Kidney (tissue), 22 donors: ENCODE data around the gene PIGS. TPM values are rescaled to one million over a fixed set of nuclear protein-coding genes. Genes with fewer than 3 reads are reported as not detected.
A peak's percentile ranks its signal among the peaks of the same experiment; 100 is the strongest.

ENCODE experiments used
- DNase-seq, 5 donors: peaks; one replicate each; pipeline ENCODE4 v3.0.0-alpha.2; 2013 to 2020
- FAIRE-seq: peaks from 2 replicates; lab custom pipeline; 2012; peaks lifted over from hg19 to GRCh38; lab: Jason Lieb, UNC
- H3K27ac ChIP-seq, 2 donors: one replicate each; pipeline ENCODE4 v1.7.0; 2013; ENCODE audit warnings: low read depth in 2 of 2, low read length in 2 of 2, inconsistent platforms in 1 of 2
- H3K27me3 ChIP-seq: one replicate; pipeline ENCODE4 v1.7.1; 2013; ENCODE audit warnings: low read length, inconsistent platforms; ENCODE audit not compliant: control insufficient read depth, insufficient read depth
- H3K36me3 ChIP-seq, 3 donors: one replicate each; pipeline versions ENCODE4 v1.7.0 to v1.7.1; 2013; ENCODE audit warnings: low read length in 3 of 3, control low read depth in 1 of 3, inconsistent platforms in 1 of 3; ENCODE audit not compliant: insufficient read depth in 3 of 3, control insufficient read depth in 2 of 3
- H3K4me1 ChIP-seq, 3 donors: one replicate each; pipeline versions ENCODE4 v1.7.0 to v1.7.1; 2013; ENCODE audit warnings: low read length in 3 of 3, inconsistent platforms in 1 of 3, low read depth in 1 of 3; ENCODE audit not compliant: control insufficient read depth in 2 of 3, insufficient read depth in 2 of 3
- H3K4me3 ChIP-seq, 3 donors: one replicate each; pipeline versions ENCODE4 v1.7.0 to v1.8.1; 2013; ENCODE audit warnings: low read length in 3 of 3, control low read depth in 1 of 3, inconsistent platforms in 1 of 3
- H3K9ac ChIP-seq, 3 donors: one replicate each; pipeline versions ENCODE4 v1.7.0 to v1.7.1; 2013; ENCODE audit warnings: low read length in 3 of 3, control low read depth in 1 of 3, inconsistent platforms in 1 of 3
- H3K9me3 ChIP-seq, 3 donors: one replicate each; pipeline versions ENCODE4 v1.7.0 to v1.7.1; 2013; ENCODE audit warnings: low read length in 3 of 3, control low read depth in 1 of 3, inconsistent platforms in 1 of 3; ENCODE audit not compliant: control insufficient read depth in 2 of 3, insufficient read depth in 1 of 3
- intact Hi-C: fragments of 100-400 bp; cut with DNase I; formaldehyde crosslinking; loops from one replicate; pipeline ENCODE4 v1.11.1; 2022
- long read RNA-seq, 10 donors: library from polyadenylated mRNA in 1 of 10; unstranded in 1 of 10; transcript quantifications; one replicate each; pipeline ENCODE4 v2.0.0 and lab custom pipeline, GENCODE V29; 2021 to 2026
- polyA plus RNA-seq: library from polyadenylated mRNA; stranded (reverse); fragments of 350-450 nt; fragmentation: Illumina TruSeq; extraction: RNeasy Lipid Tissue Mini Kit (QIAGEN cat#74804); gene quantifications from one replicate; pipeline ENCODE4 v1.2.3, GENCODE V29; 2014; ENCODE audit warnings: low read depth, low replicate concordance; ENCODE audit not compliant: insufficient read depth
- total RNA-seq: library from RNA; stranded (reverse); fragmentation: NEBNext Ultra II Directional; extraction: Animal tissue kit (Norgen Biotek cat#: 25700); gene quantifications from one replicate; pipeline ENCODE4 v1.2.1, GENCODE V29; 2021
- TF ChIP-seq, protein P1 (sequence below): IDR thresholded peaks from 3 replicates; pipeline ENCODE4 v1.5.1; 2012; ENCODE audit warnings: mild to moderate bottlenecking, moderate library complexity, borderline replicate concordance; ENCODE audit not compliant: insufficient read depth; ENCODE audit errors: extremely low read depth
- donor health status: control.
- donor health status: control.
- donor health status: control.
- donor health status: control.
- donor health status: control.
- donor health status: DM: yes; HTN: yes; CAD: no.
- donor health status: Normal renal cell carcinoma (clear cell type).

The PIGS gene
- total RNA-seq (75.0 TPM), polyA plus RNA-seq (60.6 TPM)
- long read RNA-seq, donor 1, transcript PIGS-202 (12 exons, 2,877 nt): major isoform, 10 of 14 reads
- long read RNA-seq, donor 1, partial matches to known transcripts: 0 of 14 reads
- long read RNA-seq, donor 1, other reads (novel, unspliced or antisense): 0 of 14 reads
- long read RNA-seq, donor 2, transcript PIGS-202 (12 exons, 2,877 nt): major isoform, 13 of 21 reads
- long read RNA-seq, donor 2, partial matches to known transcripts: 0 of 21 reads
- long read RNA-seq, donor 2, other reads (novel, unspliced or antisense): 0 of 21 reads
- long read RNA-seq, donor 3, transcript PIGS-202 (12 exons, 2,877 nt): major isoform, 20 of 28 reads
- long read RNA-seq, donor 3, partial matches to known transcripts: 0 of 28 reads
- long read RNA-seq, donor 3, other reads (novel, unspliced or antisense): 0 of 28 reads
- long read RNA-seq, donor 4, transcript PIGS-202 (12 exons, 2,877 nt): major isoform, 12 of 24 reads
- long read RNA-seq, donor 4, transcript PIGS-203 (11 exons, 2,815 nt): minor isoform, 8 of 24 reads
- long read RNA-seq, donor 4, partial matches to known transcripts: 0 of 24 reads
- long read RNA-seq, donor 4, other reads (novel, unspliced or antisense): 0 of 24 reads
- long read RNA-seq, donor 5, partial matches to known transcripts: 0 of 1 reads
- long read RNA-seq, donor 5, other reads (novel, unspliced or antisense): 0 of 1 reads
- long read RNA-seq, donor 6, transcript PIGS-202 (12 exons, 2,877 nt): major isoform, 7 of 11 reads
- long read RNA-seq, donor 6, partial matches to known transcripts: 0 of 11 reads
- long read RNA-seq, donor 6, other reads (novel, unspliced or antisense): 0 of 11 reads
- long read RNA-seq, donor 7, transcript PIGS-202 (12 exons, 2,877 nt): major isoform, 44 of 88 reads
- long read RNA-seq, donor 7, transcript PIGS-203 (11 exons, 2,815 nt): minor isoform, 7 of 88 reads
- long read RNA-seq, donor 7, partial matches to known transcripts: 31 of 88 reads
- long read RNA-seq, donor 7, other reads (novel, unspliced or antisense): 4 of 88 reads
- long read RNA-seq, donor 8, transcript PIGS-202 (12 exons, 2,877 nt): major isoform, 8 of 16 reads
- long read RNA-seq, donor 8, partial matches to known transcripts: 0 of 16 reads
- long read RNA-seq, donor 8, other reads (novel, unspliced or antisense): 0 of 16 reads
- long read RNA-seq, donor 9, partial matches to known transcripts: 14 of 21 reads
- long read RNA-seq, donor 9, other reads (novel, unspliced or antisense): 0 of 21 reads
- long read RNA-seq, donor 10, transcript PIGS-202 (12 exons, 2,877 nt): major isoform, 10 of 19 reads
- long read RNA-seq, donor 10, partial matches to known transcripts: 5 of 19 reads
- long read RNA-seq, donor 10, other reads (novel, unspliced or antisense): 0 of 19 reads

DNA sequence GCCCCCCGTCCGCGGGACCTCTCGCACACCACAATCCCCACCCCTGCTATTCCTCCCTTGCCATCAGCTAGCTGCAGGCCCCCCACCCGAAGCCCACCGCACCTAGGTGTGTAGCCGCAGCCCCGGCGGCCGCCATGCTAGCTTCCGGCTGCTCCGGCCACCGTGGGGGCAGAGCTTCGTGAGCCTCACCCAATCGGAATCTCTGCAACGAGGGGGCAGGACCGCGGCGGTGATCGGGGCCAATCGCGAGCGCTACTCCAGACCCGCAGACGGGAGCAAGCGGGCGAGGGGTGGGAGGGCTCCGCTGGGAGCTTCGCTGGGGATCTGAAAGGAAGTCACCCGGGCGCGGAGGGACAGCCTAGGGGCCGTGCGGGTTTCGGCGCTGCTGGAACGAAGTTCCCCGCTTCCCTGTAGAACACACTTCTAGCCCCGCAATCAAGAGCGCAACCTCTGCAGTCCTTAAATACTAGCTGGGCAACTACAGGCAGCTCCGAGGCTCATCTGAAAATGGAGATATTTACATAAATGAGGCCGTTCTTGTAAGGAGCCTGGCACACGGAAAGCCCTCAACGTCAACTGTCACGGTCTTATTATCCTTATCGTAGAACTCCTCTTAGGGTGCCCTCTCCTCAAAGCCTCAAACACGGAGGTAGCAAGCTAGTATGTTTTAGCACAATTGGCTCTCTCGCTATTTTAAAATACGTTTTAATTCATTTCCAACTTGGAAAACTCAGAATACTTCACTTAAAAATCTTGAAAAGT lies at the start of gene PIGS:
Gene PIGS, minus strand, starts transcription at position 164 of the 762 bp plus-strand sequence. Its CDS starts 28 bp downstream, at position 136.
- TF ChIP-seq, protein P1, sequence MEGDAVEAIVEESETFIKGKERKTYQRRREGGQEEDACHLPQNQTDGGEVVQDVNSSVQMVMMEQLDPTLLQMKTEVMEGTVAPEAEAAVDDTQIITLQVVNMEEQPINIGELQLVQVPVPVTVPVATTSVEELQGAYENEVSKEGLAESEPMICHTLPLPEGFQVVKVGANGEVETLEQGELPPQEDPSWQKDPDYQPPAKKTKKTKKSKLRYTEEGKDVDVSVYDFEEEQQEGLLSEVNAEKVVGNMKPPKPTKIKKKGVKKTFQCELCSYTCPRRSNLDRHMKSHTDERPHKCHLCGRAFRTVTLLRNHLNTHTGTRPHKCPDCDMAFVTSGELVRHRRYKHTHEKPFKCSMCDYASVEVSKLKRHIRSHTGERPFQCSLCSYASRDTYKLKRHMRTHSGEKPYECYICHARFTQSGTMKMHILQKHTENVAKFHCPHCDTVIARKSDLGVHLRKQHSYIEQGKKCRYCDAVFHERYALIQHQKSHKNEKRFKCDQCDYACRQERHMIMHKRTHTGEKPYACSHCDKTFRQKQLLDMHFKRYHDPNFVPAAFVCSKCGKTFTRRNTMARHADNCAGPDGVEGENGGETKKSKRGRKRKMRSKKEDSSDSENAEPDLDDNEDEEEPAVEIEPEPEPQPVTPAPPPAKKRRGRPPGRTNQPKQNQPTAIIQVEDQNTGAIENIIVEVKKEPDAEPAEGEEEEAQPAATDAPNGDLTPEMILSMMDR: no peak
- H3K4me1 ChIP-seq: peaks cover 0 to 9% (median 5%) of the 10 kb centered on the region in 3 donors
- FAIRE-seq: no peak
- H3K9ac ChIP-seq: peak within 1 kb of the TSS; percentile 76 to 79 (median 78)
- no peaks in the 10 kb centered on the region for H3K36me3 ChIP-seq
- H3K27ac ChIP-seq: peak within 1 kb of the TSS; percentile 65 to 69
- H3K4me3 ChIP-seq: peak within 1 kb of the TSS; percentile 79 to 93 (median 87)
- intact Hi-C loops: no loop called here
- DNase-seq: peak; percentile 95 to 98 (median 95)
- no peaks in the 10 kb centered on the region for H3K9me3 ChIP-seq
- no peaks in the 10 kb centered on the region for H3K27me3 ChIP-seq

DNA sequence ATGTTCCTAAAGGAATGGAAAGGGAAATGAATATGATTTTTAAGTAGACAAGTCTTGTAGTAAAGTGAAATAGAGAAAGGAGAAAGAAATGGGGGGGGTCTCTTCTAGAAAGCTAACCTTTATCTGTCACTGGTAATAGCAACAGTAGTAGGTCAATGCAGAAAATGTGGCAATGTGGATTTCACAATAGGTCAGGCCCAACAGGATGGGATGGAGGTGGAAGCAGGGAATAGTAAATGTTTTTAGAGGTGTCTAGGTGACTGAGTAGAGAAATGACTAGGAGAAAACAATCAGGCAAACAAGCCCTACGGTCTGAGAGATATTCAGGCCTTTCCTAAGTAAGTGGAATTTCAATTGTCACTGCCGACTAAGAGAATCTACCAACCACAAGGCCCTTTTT lies 48.7 kb upstream of the PIGS start:
- FAIRE-seq: no peak
- DNase-seq: no peak
- Histone ChIP-seq H3K27me3 (no peaks in the 10 kb centered on the region), H3K36me3 (peaks cover 27 to 80% (median 55%) of the 10 kb centered on the region in 3 donors), H3K9me3 (no peaks in the 10 kb centered on the region), H3K9ac (no peak overlapping the region), H3K27ac (no peak overlapping the region), H3K4me3 (no peak overlapping the region), H3K4me1 (no peaks in the 10 kb centered on the region)
- intact Hi-C loops: no loop called here
- TF ChIP-seq, protein P1: no peak

DNA sequence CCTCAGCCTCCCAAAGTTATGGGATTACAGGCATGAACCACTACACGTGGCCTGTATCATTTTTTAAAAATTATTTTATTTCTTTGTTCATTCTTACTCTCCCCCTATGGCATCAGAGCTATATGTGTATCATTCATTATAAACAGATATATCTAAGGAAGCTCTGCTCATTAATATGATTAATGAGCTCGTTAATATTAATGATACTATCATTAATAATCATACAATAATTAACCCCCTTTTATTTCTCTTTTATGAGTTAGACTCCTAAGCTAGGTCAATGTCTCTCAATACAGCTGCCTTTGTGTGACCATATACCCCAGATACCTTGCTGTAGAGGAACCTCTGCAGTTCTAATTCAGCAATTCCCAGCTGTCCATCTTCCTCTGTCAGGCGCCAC lies 47.1 kb upstream of the PIGS start:
- DNase-seq (no peak), FAIRE-seq (no peak)
- TF ChIP-seq, protein P1: no peak
- Histone ChIP-seq H3K27ac (no peak overlapping the region), H3K9ac (no peak overlapping the region), H3K36me3 (peaks cover 22 to 73% (median 53%) of the 10 kb centered on the region in 3 donors), H3K4me3 (no peak overlapping the region), H3K9me3 (no peaks in the 10 kb centered on the region), H3K27me3 (no peaks in the 10 kb centered on the region), H3K4me1 (no peaks in the 10 kb centered on the region)
- intact Hi-C loops: loop anchor here (10.0 kb wide), 1 partner anchor 124 kb away; no protein-coding TSS in a partner anchor
